ENCODE data around the gene DNMT3A. TPM values are rescaled to one million over a fixed set of nuclear protein-coding genes. Genes with fewer than 3 reads are reported as not detected.

DNMT3A gene
- total RNA-seq, 2 experiments from 2014 or later: 43.2 to 45.5 TPM

DNA sequence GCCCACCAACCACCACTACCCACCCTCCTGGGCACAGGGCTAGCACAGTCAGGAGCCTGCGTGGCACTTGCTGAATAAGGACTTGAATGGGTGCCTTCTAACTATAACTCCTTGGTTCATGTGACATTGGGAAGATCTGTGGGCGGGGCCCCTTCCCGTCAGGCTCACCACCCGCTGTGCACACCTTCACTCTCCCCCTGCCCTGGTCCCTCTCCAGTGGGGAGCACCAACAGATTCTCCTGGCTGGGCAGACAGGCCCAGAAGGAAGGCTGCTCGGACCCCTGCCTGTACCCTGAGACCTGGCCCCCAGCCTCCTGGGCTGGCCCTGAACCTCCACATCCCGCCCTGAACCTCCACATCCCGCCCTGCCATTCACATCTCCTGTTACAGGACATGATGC is 139.9 kb downstream of the DNMT3A start:
- no peak for DNase-seq
- Mint-ChIP-seq H3K9me3 (no peaks in the 10 kb centered on the region), H3K4me1 (peaks cover 8% of the 10 kb centered on the region), H3K27me3 (peaks cover 12% of the 10 kb centered on the region), H3K4me3 (no peak overlapping the region), H3K27ac (no peak overlapping the region), H3K36me3 (ENCODE audit: low read depth) (no peaks in the 10 kb centered on the region)
- POLR2A ChIA-PET: no interaction called here
- CTCF ChIA-PET: no interaction called here

DNA sequence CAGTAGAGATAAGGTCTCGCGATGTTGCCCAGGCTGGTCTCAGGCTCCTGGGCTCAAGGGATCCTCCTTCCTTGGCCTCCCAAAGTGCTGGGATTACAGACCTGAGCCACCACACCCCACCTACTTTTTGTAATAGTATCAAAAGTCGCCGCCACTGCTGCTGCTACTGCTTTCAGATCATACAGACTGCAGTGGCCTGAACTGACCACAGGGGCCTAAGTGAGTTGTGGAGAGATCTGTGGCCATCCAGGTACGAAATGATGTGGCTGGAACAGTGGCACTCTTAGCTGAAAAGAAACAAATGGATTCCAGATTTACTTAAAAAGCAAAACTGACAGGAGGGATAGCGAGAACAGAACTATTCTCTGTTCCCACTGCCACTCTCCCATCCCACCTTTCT is 140.5 kb downstream of the DNMT3A start:
- Mint-ChIP-seq H3K36me3 (ENCODE audit: low read depth) (no peaks in the 10 kb centered on the region), H3K27me3 (peaks cover 12% of the 10 kb centered on the region), H3K4me1 (peaks cover 8% of the 10 kb centered on the region), H3K27ac (no peak overlapping the region), H3K4me3 (no peak overlapping the region), H3K9me3 (no peaks in the 10 kb centered on the region)
- ChIA-PET CTCF (no interaction called here), POLR2A (no interaction called here)
- no peak for DNase-seq

DNA sequence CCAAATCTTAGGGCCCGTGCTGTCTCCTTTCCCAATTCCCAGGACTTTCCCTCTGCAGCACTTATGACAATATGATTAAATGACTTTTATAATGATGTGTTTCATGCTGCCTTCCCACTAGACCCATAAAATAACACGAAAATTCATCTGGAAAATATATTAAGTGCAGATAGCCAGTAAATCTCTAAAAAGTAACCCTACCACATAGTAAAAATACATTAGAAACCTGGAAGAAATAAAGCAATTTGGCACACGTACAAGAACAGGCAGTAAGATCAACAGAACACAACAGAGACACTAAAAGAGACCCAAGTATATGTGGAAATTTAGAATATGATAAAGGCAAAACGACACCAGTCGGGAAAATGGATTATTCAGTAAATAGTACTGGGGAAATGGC is 143.1 kb downstream of the DNMT3A start:
- peaks cover 12% of the 10 kb centered on the region for H3K27me3 Mint-ChIP-seq
- DNase-seq: no peak
- H3K9me3 Mint-ChIP-seq: no peaks in the 10 kb centered on the region
- H3K4me1 Mint-ChIP-seq: peaks cover 8% of the 10 kb centered on the region
- no peaks in the 10 kb centered on the region for H3K36me3 Mint-ChIP-seq (ENCODE audit: low read depth)
- no peak overlapping the region for H3K27ac Mint-ChIP-seq
- H3K4me3 Mint-ChIP-seq: no peak overlapping the region
- ChIA-PET CTCF (no interaction called here), POLR2A (no interaction called here)

DNA sequence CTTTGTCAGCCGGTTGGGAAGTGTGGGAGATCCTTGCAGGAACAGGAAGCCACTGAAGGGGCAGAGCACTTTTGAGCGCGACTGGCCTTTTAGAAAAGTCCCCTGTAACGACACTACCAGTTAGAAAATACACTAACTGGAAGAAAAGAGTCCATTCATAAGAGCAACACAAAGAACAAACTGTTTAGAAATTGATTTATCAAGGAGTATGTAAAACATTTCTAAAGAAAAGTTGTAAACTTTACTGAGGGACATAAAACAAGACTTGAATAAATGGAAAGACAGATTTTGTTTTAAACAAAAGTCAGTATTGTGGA is 143.6 kb downstream of the DNMT3A start:
- Mint-ChIP-seq H3K4me1 (peaks cover 7% of the 10 kb centered on the region), H3K9me3 (no peaks in the 10 kb centered on the region), H3K4me3 (no peak overlapping the region), H3K27ac (no peak overlapping the region), H3K36me3 (ENCODE audit: low read depth) (no peaks in the 10 kb centered on the region), H3K27me3 (peaks cover 12% of the 10 kb centered on the region)
- ChIA-PET CTCF (interaction anchor here (4.1 kb wide), 1 partner anchor 32 kb away, joined by 33 read pairs; no protein-coding TSS in a partner anchor), POLR2A (no interaction called here)
- no peak for DNase-seq

DNA sequence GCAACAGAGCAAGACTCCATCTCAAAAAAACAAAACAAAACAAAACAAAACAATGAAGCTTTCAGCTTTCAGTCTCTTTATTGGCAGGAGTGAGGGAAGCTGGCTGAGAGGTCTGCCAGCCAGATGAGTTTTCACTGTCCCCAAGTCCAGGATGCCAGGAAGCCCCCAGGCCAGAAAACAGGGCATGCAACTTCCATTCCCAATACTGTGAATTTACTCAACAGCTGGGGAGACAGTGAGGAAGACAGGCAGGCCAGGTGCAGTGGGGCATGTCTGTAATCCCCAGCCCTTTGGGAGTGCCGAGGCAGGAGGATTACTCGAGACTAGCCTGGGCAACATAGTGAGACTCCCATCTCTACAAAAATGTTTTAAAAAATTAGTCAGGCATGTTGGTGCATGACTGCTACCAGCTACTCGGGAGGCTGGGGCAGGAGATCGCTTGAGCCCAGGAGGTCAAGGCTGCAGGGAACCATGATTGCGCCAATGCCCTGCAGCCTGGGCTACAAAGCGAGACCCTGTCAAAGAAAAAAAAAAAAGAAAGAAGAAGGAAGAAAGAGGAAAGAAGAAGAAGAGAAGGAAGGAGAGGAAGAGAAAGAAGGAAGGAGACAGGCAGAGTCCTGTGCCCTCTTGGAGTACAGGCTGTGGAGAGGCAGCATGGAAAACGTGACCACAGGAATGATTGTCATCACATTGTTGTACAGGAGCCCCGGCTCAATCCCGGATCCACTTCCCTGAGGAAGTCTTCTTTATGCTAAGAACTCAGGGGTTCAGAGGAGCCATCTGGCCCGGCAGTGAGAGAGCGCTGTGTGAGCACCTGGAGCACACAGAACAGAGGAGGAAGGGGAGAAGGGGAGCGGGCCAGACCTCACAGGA is 144.2 kb downstream of the DNMT3A start:
- Mint-ChIP-seq H3K27me3 (peaks cover 12% of the 10 kb centered on the region), H3K4me1 (peaks cover 6% of the 10 kb centered on the region), H3K9me3 (no peaks in the 10 kb centered on the region), H3K4me3 (no peak overlapping the region), H3K27ac (no peak overlapping the region), H3K36me3 (ENCODE audit: low read depth) (no peaks in the 10 kb centered on the region)
- ChIA-PET CTCF (interaction anchor here (0.7 to 4.1 kb wide), 9 partner anchors 10 to 1033 kb away, joined by 3 to 33 read pairs (median 3); no protein-coding TSS in a partner anchor), POLR2A (no interaction called here)
- DNase-seq: no peak

DNA sequence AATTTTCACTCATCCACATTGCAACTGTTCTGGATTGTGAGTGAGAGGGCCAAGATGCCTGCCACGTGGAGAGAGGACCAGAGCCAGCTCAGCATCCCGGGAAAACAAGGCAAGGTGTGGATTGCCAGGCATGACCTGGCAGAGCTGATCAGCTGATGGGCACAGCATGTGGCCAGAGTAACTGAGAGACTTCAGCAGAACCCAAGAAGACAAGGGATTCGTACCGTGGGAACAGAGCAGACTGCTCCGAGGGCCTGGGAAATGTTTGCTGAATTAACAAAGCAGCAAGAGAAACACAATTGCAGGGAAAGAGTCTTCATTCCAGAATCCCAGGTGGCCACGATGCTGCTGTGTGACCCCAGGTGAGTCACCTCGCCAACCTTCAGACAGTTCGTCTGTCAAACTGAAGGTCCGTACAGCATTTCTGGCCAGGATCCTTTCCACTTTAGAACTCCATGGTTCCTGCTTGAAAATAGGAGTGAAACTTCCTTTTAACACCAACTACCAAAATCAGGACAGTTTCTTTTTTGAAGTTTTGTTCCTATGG is 147.1 kb downstream of the DNMT3A start:
- Mint-ChIP-seq H3K9me3 (no peaks in the 10 kb centered on the region), H3K36me3 (ENCODE audit: low read depth) (no peaks in the 10 kb centered on the region), H3K4me3 (no peak overlapping the region), H3K4me1 (no peaks in the 10 kb centered on the region), H3K27me3 (peaks cover 10% of the 10 kb centered on the region), H3K27ac (no peak overlapping the region)
- no peak for DNase-seq
- ChIA-PET CTCF (interaction anchor here (0.7 to 4.1 kb wide), 2 partner anchors 29 to 219 kb away, joined by 3 to 33 read pairs; no protein-coding TSS in a partner anchor), POLR2A (no interaction called here)

DNA sequence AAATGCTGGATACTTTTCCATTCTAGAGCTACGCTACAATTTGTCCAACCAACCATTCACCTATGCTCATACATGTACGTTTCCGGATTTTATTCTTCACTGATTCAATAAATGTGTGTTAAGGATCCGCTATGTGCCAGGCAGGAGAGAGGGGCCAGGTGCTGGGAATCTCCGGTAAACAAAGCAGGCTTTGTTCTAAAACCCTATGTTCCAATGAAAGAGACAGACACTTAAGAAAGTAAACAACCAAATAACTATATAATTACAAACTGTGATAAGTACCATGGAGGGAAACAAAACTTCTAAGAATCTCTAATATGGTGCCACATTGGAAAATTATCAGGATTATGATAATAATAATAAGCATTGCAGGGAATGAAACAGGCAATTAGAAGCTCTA is 151.2 kb downstream of the DNMT3A start:
- no peak for DNase-seq
- CTCF ChIA-PET: no interaction called here

DNA sequence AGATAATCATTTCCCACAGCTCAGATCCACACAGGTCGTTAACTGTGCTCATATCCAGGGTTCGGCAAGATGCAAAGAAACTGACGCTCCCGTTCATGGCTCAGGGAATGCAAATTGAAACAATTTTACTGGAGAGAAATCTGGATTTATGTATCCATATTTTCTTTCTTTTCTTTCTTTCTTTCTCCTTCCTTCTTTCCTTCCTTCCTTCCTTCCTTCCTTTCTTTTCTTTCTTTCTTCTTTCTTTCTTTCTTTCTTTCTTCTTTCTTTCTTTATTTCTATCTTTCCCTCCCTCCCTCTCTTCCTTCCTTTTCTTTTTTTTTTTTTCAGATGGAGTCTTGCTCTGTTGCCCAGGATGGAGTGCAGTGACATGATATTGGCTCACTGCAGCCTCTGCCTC is 153.3 kb downstream of the DNMT3A start:
- Mint-ChIP-seq H3K4me3 (no peak overlapping the region), H3K36me3 (ENCODE audit: low read depth) (no peaks in the 10 kb centered on the region), H3K27me3 (peaks cover 7% of the 10 kb centered on the region), H3K27ac (no peak overlapping the region), H3K9me3 (no peaks in the 10 kb centered on the region), H3K4me1 (no peaks in the 10 kb centered on the region)
- ChIA-PET CTCF (no interaction called here), POLR2A (no interaction called here)
- no peak for DNase-seq

More for the DNA sequence above, 151.2 kb downstream of the DNMT3A start:
- H3K27ac Mint-ChIP-seq: no peak overlapping the region
- H3K9me3 Mint-ChIP-seq: no peaks in the 10 kb centered on the region
- no peak overlapping the region for H3K4me3 Mint-ChIP-seq
- POLR2A ChIA-PET: interaction anchor here (0.8 kb wide), 1 partner anchor 62 kb away, joined by 4 read pairs; no protein-coding TSS in a partner anchor
- H3K27me3 Mint-ChIP-seq: peaks cover 2% of the 10 kb centered on the region
- H3K36me3 Mint-ChIP-seq (ENCODE audit: low read depth): no peaks in the 10 kb centered on the region
- H3K4me1 Mint-ChIP-seq: no peaks in the 10 kb centered on the region

DNA sequence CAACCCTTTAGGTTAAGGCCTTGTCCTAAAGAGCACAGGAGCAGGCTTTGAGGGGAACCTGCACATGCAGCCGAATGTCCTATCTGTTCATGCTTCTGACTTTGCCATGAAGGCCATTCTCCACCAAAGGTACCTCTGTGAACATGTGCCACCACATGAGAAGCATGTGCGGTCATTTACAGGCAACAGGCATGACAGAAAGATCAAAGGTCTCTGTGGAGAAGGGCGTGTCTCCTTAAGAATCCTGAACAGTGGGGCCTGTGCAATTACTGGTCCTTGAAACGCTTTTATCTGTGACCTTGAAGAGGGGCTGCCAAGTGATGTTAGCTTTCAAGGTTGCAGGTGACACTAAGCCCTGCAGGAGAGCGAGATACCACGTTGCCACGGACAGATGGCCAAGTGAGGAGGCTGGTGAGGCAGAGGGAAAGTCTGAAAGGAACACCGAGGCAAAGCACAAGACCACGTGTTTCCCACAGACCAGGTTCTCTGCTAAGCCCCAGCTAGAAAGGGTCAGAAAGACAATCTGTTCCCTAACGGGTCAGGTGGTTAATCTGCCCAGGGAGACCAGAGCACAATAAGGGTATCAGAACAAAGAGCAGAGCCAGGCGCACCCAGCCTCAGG is 153.9 kb downstream of the DNMT3A start:
- Mint-ChIP-seq H3K36me3 (ENCODE audit: low read depth) (no peaks in the 10 kb centered on the region), H3K4me1 (no peaks in the 10 kb centered on the region), H3K27me3 (peaks cover 7% of the 10 kb centered on the region), H3K4me3 (no peak overlapping the region), H3K9me3 (no peaks in the 10 kb centered on the region), H3K27ac (no peak overlapping the region)
- DNase-seq: no peak
- ChIA-PET CTCF (no interaction called here), POLR2A (no interaction called here)

DNA sequence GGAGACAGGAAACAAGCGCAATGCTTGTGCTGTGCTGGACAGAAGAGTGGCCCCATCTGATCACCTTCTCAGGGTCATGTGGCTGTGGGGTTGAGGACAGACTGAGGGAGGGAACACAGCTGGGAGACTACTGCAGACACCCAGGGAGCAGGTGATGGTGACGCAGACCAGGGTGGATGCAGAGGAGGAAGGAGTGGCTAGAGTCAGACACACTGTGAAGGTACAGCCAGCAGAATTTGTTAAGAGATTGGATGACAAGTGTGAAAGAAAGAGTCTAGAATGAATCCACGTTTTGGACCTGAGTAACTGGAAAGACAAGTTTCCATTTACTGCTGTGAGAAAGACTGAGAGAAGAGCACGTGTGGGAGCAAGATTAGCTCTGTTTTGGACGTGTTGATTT is 157.5 kb downstream of the DNMT3A start:
- Mint-ChIP-seq H3K4me3 (no peak overlapping the region), H3K9me3 (no peaks in the 10 kb centered on the region), H3K27ac (no peak overlapping the region), H3K4me1 (no peaks in the 10 kb centered on the region), H3K27me3 (peaks cover 9% of the 10 kb centered on the region), H3K36me3 (ENCODE audit: low read depth) (no peaks in the 10 kb centered on the region)
- POLR2A ChIA-PET: no interaction called here
- no peak for DNase-seq
- CTCF ChIA-PET: no interaction called here

DNA sequence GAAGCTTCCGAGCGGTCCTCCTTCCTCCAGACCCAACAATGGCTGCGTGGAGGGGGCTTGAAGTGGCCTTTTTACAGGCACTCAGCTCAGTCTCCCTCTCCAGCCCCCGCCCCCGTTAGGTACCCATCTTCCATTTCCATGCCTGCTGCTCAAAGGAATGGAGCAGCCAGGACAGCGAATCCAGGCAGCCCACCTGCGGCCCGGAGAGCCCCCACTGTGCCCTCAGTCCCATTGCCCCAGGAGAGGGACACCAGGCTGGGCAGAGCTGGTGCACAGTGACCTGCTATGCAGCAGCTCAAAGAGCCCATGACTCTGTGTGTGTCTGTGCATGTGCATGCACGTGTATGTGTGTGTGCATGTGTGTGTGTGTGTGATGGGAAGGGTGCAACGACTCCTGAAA is 162.7 kb downstream of the DNMT3A start:
- ChIA-PET POLR2A (no interaction called here), CTCF (no interaction called here)
- Mint-ChIP-seq H3K27ac (no peak overlapping the region), H3K9me3 (no peaks in the 10 kb centered on the region), H3K36me3 (ENCODE audit: low read depth) (no peaks in the 10 kb centered on the region), H3K27me3 (peaks cover 21% of the 10 kb centered on the region), H3K4me1 (no peaks in the 10 kb centered on the region), H3K4me3 (no peak overlapping the region)
- no peak for DNase-seq
